Measurements from ENCODE around the gene PNMA8B.

GRCh38 chr19:46460981-46461380 lies 34.7 kb downstream of the PNMA8B start:
- TF ChIP-seq CTCF (IDR thresholded peaks at IDR 0.05; ENCODE audit: extremely low read depth in 1 of 2, insufficient read depth in 1 of 2, low read depth in 1 of 2, low read length in 2 of 2) (no peak), POLR2A (IDR thresholded peaks at IDR 0.05; ENCODE audit: low read depth, low read length) (no peak), MYC (IDR thresholded peaks at IDR 0.05; ENCODE audit: low read depth, low read length) (no peak), MAX (IDR thresholded peaks at IDR 0.05; ENCODE audit: insufficient read depth, insufficient read length) (no peak)

All from endothelial cell of umbilical vein (primary cell).